Endothelial cell of umbilical vein (primary cell): ENCODE data around the gene LHX1. TPM values are rescaled to one million over a fixed set of nuclear protein-coding genes. Genes with fewer than 3 reads are reported as not detected.

Source experiments
- BruUV-seq: library from RNA; stranded (reverse); fragments of 400-500 nt; replicated peaks from 2 replicates; lab custom pipeline; 2021; lab: Mats Ljungman, UMichigan
- CTCF ChIA-PET: fragments of 300-600, 350-600 bp; sonication (Branson Sonifier 250); formaldehyde crosslinking; loops from one replicate; lab custom pipeline; 2021; ENCODE audit warnings: antibody characterized with exemption, inconsistent platforms; lab: Charles Lee
- POLR2A ChIA-PET: fragments of 300-600, 350-600 bp; sonication (Branson Sonifier 250); formaldehyde crosslinking; loops from one replicate; lab custom pipeline; 2021; ENCODE audit warnings: antibody characterized with exemption, inconsistent platforms; lab: Charles Lee
- DNase-seq: peaks from one replicate; pipeline ENCODE4 v3.0.0-alpha.2; 2011; ENCODE audit warnings: low read depth, low spot score
- FAIRE-seq: peaks from 2 replicates; lab custom pipeline; 2011; peaks lifted over from hg19 to GRCh38; lab: Jason Lieb, UNC
- H2AFZ ChIP-seq: 2 replicates; pipeline ENCODE4 v1.6.0; 2012; ENCODE audit warnings: low read depth, low read length, control low read depth, inconsistent platforms
- H3K27ac ChIP-seq: 2 replicates; pipeline ENCODE4 v1.5.1; 2011; ENCODE audit warnings: low read depth, mild to moderate bottlenecking, control low read depth, low read length, moderate library complexity; ENCODE audit not compliant: insufficient read depth
- H3K27me3 ChIP-seq, 2 experiments: 2 replicates each; pipeline versions ENCODE4 v1.6.0 to v1.6.1; 2011; ENCODE audit warnings: low read length in 2 of 2, mixed read lengths in 1 of 2; ENCODE audit not compliant: control insufficient read depth in 2 of 2, insufficient read depth in 2 of 2
- H3K36me3 ChIP-seq, 2 experiments: 2 replicates in 1 of 2; 3 replicates in 1 of 2; pipeline ENCODE4 v1.5.1; 2011; ENCODE audit warnings: low read length in 2 of 2, mild to moderate bottlenecking in 1 of 2, moderate library complexity in 1 of 2; ENCODE audit not compliant: control insufficient read depth in 2 of 2, insufficient read depth in 2 of 2; ENCODE audit errors: extremely low read depth in 1 of 2
- H3K4me1 ChIP-seq: 3 replicates; pipeline ENCODE4 v1.5.1; 2011; ENCODE audit warnings: mild to moderate bottlenecking, low read length; ENCODE audit not compliant: control insufficient read depth, insufficient read depth; ENCODE audit errors: extremely low read depth
- H3K4me2 ChIP-seq: 2 replicates; pipeline ENCODE4 v1.6.1; 2011; ENCODE audit warnings: low read length, control low read depth, mixed read lengths; ENCODE audit not compliant: insufficient read depth
- H3K4me3 ChIP-seq, 3 experiments: fragments of 200-600 bp in 1 of 3; sonication (generic), shearing (Covaris generic) in 1 of 3; replicated peaks in 1 of 3; 2 replicates each; pipeline ENCODE4 v1.5.1; 2011 to 2016; ENCODE audit warnings: control low read depth in 3 of 3, low read length in 3 of 3, mild to moderate bottlenecking in 2 of 3, inconsistent platforms in 1 of 3, low read depth in 1 of 3, moderate library complexity in 1 of 3; ENCODE audit not compliant: insufficient read depth in 1 of 3
- H3K79me2 ChIP-seq: 2 replicates; pipeline ENCODE4 v1.6.0; 2012; ENCODE audit warnings: low read length, inconsistent platforms; ENCODE audit not compliant: control insufficient read depth, insufficient read depth
- H3K9ac ChIP-seq: replicated peaks from 2 replicates; pipeline ENCODE3; 2011; ENCODE audit warnings: low read length, control low read depth; ENCODE audit not compliant: insufficient read depth; ENCODE audit errors: extremely low read depth
- H3K9me1 ChIP-seq: replicated peaks from 3 replicates; pipeline ENCODE4 v1.6.0; 2011; ENCODE audit warnings: mild to moderate bottlenecking, low read length; ENCODE audit not compliant: control insufficient read depth, insufficient read depth; ENCODE audit errors: extremely low read depth
- H3K9me3 ChIP-seq: replicated peaks from 2 replicates; pipeline ENCODE4 v1.5.1; 2012; ENCODE audit warnings: low read length, inconsistent platforms; ENCODE audit not compliant: control insufficient read depth, insufficient read depth
- H4K20me1 ChIP-seq: replicated peaks from 2 replicates; pipeline ENCODE3; 2011; ENCODE audit warnings: mild to moderate bottlenecking, low read length; ENCODE audit not compliant: control insufficient read depth, insufficient read depth; ENCODE audit errors: extremely low read depth
- EZH2 ChIP-seq: IDR thresholded peaks from 2 replicates; pipeline ENCODE4 v1.6.1; 2012; ENCODE audit warnings: borderline replicate concordance, low read depth, mild to moderate bottlenecking, moderate library complexity, low read length, inconsistent platforms; ENCODE audit not compliant: severe bottlenecking
- FOS ChIP-seq: IDR thresholded peaks from 2 replicates; pipeline ENCODE4 v1.6.1; 2011; ENCODE audit warnings: mild to moderate bottlenecking, low read length, moderate library complexity, borderline replicate concordance; ENCODE audit not compliant: insufficient read depth
- JUN ChIP-seq: IDR thresholded peaks from 2 replicates; pipeline ENCODE4 v1.6.1; 2011; ENCODE audit warnings: borderline replicate concordance, low read depth; ENCODE audit not compliant: insufficient read length, insufficient read depth
- MYC ChIP-seq: IDR thresholded peaks from one replicate; pipeline ENCODE4 v1.6.1; 2011; ENCODE audit warnings: mild to moderate bottlenecking, low read depth, low read length
- POLR2AphosphoS5 ChIP-seq: IDR thresholded peaks from 2 replicates; pipeline ENCODE4 v1.6.1; 2012; ENCODE audit warnings: low read depth, mild to moderate bottlenecking, control low read depth, low read length, moderate library complexity; ENCODE audit not compliant: insufficient read depth
- dilution Hi-C: fragments of 300-500 bp; cut with MboI; formaldehyde crosslinking; loops from one replicate; pipeline ENCODE4 v1.15.0; 2019; ENCODE audit warnings: low sequenced_read_pairs; ENCODE audit not compliant: extremely low pct_ligation_motif_present
- intact Hi-C: fragments of 100-400 bp; cut with micrococcal nuclease; formaldehyde crosslinking; loops from one replicate; pipeline ENCODE4 v1.10.0; 2022
- polyA plus RNA-seq, 4 experiments: library from polyadenylated mRNA; depleted of rRNA in 3 of 4; stranded (reverse) in 3 of 4; unstranded in 1 of 4; fragments of >200 nt; gene quantifications; 2 replicates each; pipeline versions ENCODE4 v1.2.1 to v1.2.3, GENCODE V29; 2011 to 2012; ENCODE audit warnings: missing spikeins in 1 of 4
- total RNA-seq: library from RNA; stranded (reverse); gene quantifications from 2 replicates; pipeline ENCODE4 v1.2.3, GENCODE V29; 2021
- TF ChIP-seq, protein P1 (sequence below), 2 donors: IDR thresholded peaks; 1 replicate in 1 of 2; 2 replicates in 1 of 2; pipeline ENCODE4 v1.5.1; 2011; ENCODE audit warnings: low read length in 2 of 2, mild to moderate bottlenecking in 2 of 2, moderate library complexity in 2 of 2, control low read depth in 1 of 2, inconsistent platforms in 1 of 2, low read depth in 1 of 2; ENCODE audit not compliant: insufficient read depth in 1 of 2; ENCODE audit errors: extremely low read depth in 1 of 2
- TF ChIP-seq, protein P2 (sequence below): IDR thresholded peaks from 2 replicates; pipeline ENCODE4 v1.6.1; 2011; ENCODE audit not compliant: insufficient read depth, insufficient read length

Gene LHX1
- total and polyA plus RNA-seq, 2 donors (not counting 3 experiments of a cell fraction or from before 2014, with no cell fraction given): not detected

DNA sequence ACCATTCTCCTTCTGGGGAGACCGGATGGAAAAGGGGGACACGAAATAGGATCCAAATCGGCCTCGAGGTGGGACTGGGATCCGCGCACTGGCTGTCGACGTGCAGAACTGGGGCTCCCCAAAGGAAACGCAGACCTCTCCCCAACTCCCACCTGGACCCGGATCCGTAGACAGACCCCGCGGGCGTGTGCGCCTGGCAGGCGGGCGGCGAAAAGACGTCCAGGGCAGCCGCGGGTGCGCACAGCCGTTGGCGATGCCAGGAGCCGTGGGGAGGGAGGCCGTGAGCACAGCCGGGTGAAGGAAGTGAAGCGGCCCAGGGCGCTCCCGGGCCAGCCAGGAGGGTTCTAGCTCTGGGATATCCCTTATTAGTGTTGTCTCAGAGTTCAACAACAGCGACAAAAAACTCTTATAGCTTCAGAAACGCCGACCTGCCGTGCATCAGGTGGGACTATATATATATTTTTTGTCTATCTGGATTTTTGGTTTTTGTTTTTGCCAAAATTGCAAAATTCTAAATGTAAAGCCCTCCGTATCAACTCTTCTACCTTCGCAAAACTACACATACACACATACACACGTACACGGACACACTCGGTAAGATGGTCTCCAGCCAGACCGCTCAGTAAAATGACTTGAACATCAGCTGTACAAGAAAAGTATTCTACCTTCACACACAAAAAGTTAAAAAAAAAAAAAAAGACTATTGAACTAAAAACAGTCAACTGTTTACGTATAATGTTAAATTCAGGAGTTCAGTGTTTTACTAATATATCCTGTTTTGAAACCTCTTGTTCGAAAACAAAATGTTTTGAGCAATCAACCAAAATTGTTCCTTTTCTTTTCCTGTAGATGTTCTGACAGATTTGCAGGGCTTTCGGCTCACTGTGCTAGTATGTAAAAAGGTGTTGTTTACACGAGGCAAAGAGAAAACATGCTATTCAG lies 6.2 kb downstream of the LHX1 start:
- intact Hi-C loops: no loop called here
- Histone ChIP-seq H3K4me1 (peaks cover 12% of the 10 kb centered on the region), H3K4me2 (no peak overlapping the region), H3K36me3 (no peaks in the 10 kb centered on the region), H3K79me2 (no peaks in the 10 kb centered on the region), H3K9me1 (no peaks in the 10 kb centered on the region), H3K9ac (no peak overlapping the region), H3K9me3 (no peaks in the 10 kb centered on the region), H4K20me1 (no peaks in the 10 kb centered on the region), H2AFZ (no peak overlapping the region), H3K27ac (no peak overlapping the region), H3K27me3 (peaks cover 88 to 98% of the 10 kb centered on the region in 2 experiments), H3K4me3 (no peak overlapping the region)
- ChIA-PET CTCF (no interaction called here), POLR2A (no interaction called here)
- dilution Hi-C loops: no loop called here
- TF ChIP-seq POLR2AphosphoS5 (no peak), MYC (no peak), JUN (no peak), FOS (no peak), EZH2 (peak; percentile 18)
- TF ChIP-seq, protein P1, sequence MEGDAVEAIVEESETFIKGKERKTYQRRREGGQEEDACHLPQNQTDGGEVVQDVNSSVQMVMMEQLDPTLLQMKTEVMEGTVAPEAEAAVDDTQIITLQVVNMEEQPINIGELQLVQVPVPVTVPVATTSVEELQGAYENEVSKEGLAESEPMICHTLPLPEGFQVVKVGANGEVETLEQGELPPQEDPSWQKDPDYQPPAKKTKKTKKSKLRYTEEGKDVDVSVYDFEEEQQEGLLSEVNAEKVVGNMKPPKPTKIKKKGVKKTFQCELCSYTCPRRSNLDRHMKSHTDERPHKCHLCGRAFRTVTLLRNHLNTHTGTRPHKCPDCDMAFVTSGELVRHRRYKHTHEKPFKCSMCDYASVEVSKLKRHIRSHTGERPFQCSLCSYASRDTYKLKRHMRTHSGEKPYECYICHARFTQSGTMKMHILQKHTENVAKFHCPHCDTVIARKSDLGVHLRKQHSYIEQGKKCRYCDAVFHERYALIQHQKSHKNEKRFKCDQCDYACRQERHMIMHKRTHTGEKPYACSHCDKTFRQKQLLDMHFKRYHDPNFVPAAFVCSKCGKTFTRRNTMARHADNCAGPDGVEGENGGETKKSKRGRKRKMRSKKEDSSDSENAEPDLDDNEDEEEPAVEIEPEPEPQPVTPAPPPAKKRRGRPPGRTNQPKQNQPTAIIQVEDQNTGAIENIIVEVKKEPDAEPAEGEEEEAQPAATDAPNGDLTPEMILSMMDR (IDR thresholded peaks at IDR 0.05; ENCODE audit: extremely low read depth in 1 of 2, insufficient read depth in 1 of 2, low read depth in 1 of 2, low read length in 2 of 2): no peak
- TF ChIP-seq, protein P2, sequence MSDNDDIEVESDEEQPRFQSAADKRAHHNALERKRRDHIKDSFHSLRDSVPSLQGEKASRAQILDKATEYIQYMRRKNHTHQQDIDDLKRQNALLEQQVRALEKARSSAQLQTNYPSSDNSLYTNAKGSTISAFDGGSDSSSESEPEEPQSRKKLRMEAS: no peak
- FAIRE-seq (no peak), DNase-seq (peak; percentile 22)
- BruUV-seq: no TSS peak
